ENCODE results near the gene ZCCHC2. TPM values are rescaled to one million over a fixed set of nuclear protein-coding genes. Genes with fewer than 3 reads are reported as not detected.

Gene ZCCHC2
- total and polyA plus RNA-seq, 4 donors: 7.1 to 25.4 (median 10.8) TPM

GRCh38 chr18:62584241-62585120 is 61.7 kb downstream of the ZCCHC2 start:
- Histone ChIP-seq H3K9ac (ENCODE audit: low read depth in 1 of 2, low read length in 2 of 2) (no peak overlapping the region), H3K27ac (ENCODE audit: low read depth in 1 of 2, low read length in 2 of 2) (no peak overlapping the region)

More at GRCh38 chr18:62584241-62585120, 61.7 kb downstream of the ZCCHC2 start:
- Histone ChIP-seq H3K36me3 (ENCODE audit: control insufficient read depth in 4 of 4, insufficient read depth in 3 of 4, low read depth in 1 of 4, low read length in 3 of 4) (peaks cover under 1 to 6% (median 3%) of the 10 kb centered on the region in 4 donors), H3K27me3 (ENCODE audit: control insufficient read depth in 4 of 4, insufficient read depth in 4 of 4, low read length in 3 of 4) (no peaks in the 10 kb centered on the region), H3K4me3 (ENCODE audit: low read depth in 1 of 3, low read length in 3 of 3) (no peak overlapping the region), H3K9me3 (ENCODE audit: control insufficient read depth in 4 of 4, low read length in 3 of 4) (no peaks in the 10 kb centered on the region), H3K4me1 (ENCODE audit: control insufficient read depth in 4 of 4, insufficient read depth in 4 of 4, low read length in 3 of 4) (peaks cover 0 to 20% (median 10%) of the 10 kb centered on the region in 4 donors)
- 37% methylated on average over 23 of the region's 23 CpGs for WGBS
- TF ChIP-seq FOXA1 (IDR thresholded peaks at IDR 0.05) (no peak), FOXA2 (IDR thresholded peaks at IDR 0.05) (no peak), GABPA (IDR thresholded peaks at IDR 0.05 in 1 of 2, conservative IDR thresholded peaks at IDR 0.05 in 1 of 2) (no peak), RAD21 (IDR thresholded peaks at IDR 0.05) (peak; percentile 97 to 98), MAX (IDR thresholded peaks at IDR 0.05) (no peak), CTCF (IDR thresholded peaks at IDR 0.05; ENCODE audit: low read depth, low read length, missing input control) (peak; percentile 100), REST (IDR thresholded peaks at IDR 0.05) (no peak), HNF4A (conservative IDR thresholded peaks at IDR 0.05) (peak in 1 of 2 donors; percentile 32)
- DNase-seq (ENCODE audit: low spot score): peak; percentile 84

Measured in liver (tissue), 9 donors.